Endothelial cell of umbilical vein (primary cell): ENCODE results near the gene ZSWIM6. TPM values are rescaled to one million over a fixed set of nuclear protein-coding genes. Genes with fewer than 3 reads are reported as not detected.

Experiments used
- BruUV-seq: library from RNA; stranded (reverse); fragments of 400-500 nt; replicated peaks from 2 replicates; lab custom pipeline; 2021; lab: Mats Ljungman, UMichigan
- CTCF ChIA-PET: fragments of 300-600, 350-600 bp; sonication (Branson Sonifier 250); formaldehyde crosslinking; loops from one replicate; lab custom pipeline; 2021; ENCODE audit warnings: antibody characterized with exemption, inconsistent platforms; lab: Charles Lee
- POLR2A ChIA-PET: fragments of 300-600, 350-600 bp; sonication (Branson Sonifier 250); formaldehyde crosslinking; loops from one replicate; lab custom pipeline; 2021; ENCODE audit warnings: antibody characterized with exemption, inconsistent platforms; lab: Charles Lee
- DNase-seq: peaks from one replicate; pipeline ENCODE4 v3.0.0-alpha.2; 2011; ENCODE audit warnings: low read depth, low spot score
- FAIRE-seq: peaks from 2 replicates; lab custom pipeline; 2011; peaks lifted over from hg19 to GRCh38; lab: Jason Lieb, UNC
- H2AFZ ChIP-seq: 2 replicates; pipeline ENCODE4 v1.6.0; 2012; ENCODE audit warnings: low read depth, low read length, control low read depth, inconsistent platforms
- H3K27ac ChIP-seq: 2 replicates; pipeline ENCODE4 v1.5.1; 2011; ENCODE audit warnings: low read depth, mild to moderate bottlenecking, control low read depth, low read length, moderate library complexity; ENCODE audit not compliant: insufficient read depth
- H3K27me3 ChIP-seq, 2 experiments: 2 replicates each; pipeline versions ENCODE4 v1.6.0 to v1.6.1; 2011; ENCODE audit warnings: low read length in 2 of 2, mixed read lengths in 1 of 2; ENCODE audit not compliant: control insufficient read depth in 2 of 2, insufficient read depth in 2 of 2
- H3K36me3 ChIP-seq, 2 experiments: 2 replicates in 1 of 2; 3 replicates in 1 of 2; pipeline ENCODE4 v1.5.1; 2011; ENCODE audit warnings: low read length in 2 of 2, mild to moderate bottlenecking in 1 of 2, moderate library complexity in 1 of 2; ENCODE audit not compliant: control insufficient read depth in 2 of 2, insufficient read depth in 2 of 2; ENCODE audit errors: extremely low read depth in 1 of 2
- H3K4me1 ChIP-seq: 3 replicates; pipeline ENCODE4 v1.5.1; 2011; ENCODE audit warnings: mild to moderate bottlenecking, low read length; ENCODE audit not compliant: control insufficient read depth, insufficient read depth; ENCODE audit errors: extremely low read depth
- H3K4me2 ChIP-seq: 2 replicates; pipeline ENCODE4 v1.6.1; 2011; ENCODE audit warnings: low read length, control low read depth, mixed read lengths; ENCODE audit not compliant: insufficient read depth
- H3K4me3 ChIP-seq, 3 experiments: fragments of 200-600 bp in 1 of 3; sonication (generic), shearing (Covaris generic) in 1 of 3; replicated peaks in 1 of 3; 2 replicates each; pipeline ENCODE4 v1.5.1; 2011 to 2016; ENCODE audit warnings: control low read depth in 3 of 3, low read length in 3 of 3, mild to moderate bottlenecking in 2 of 3, inconsistent platforms in 1 of 3, low read depth in 1 of 3, moderate library complexity in 1 of 3; ENCODE audit not compliant: insufficient read depth in 1 of 3
- H3K79me2 ChIP-seq: 2 replicates; pipeline ENCODE4 v1.6.0; 2012; ENCODE audit warnings: low read length, inconsistent platforms; ENCODE audit not compliant: control insufficient read depth, insufficient read depth
- H3K9ac ChIP-seq: replicated peaks from 2 replicates; pipeline ENCODE3; 2011; ENCODE audit warnings: low read length, control low read depth; ENCODE audit not compliant: insufficient read depth; ENCODE audit errors: extremely low read depth
- H3K9me1 ChIP-seq: replicated peaks from 3 replicates; pipeline ENCODE4 v1.6.0; 2011; ENCODE audit warnings: mild to moderate bottlenecking, low read length; ENCODE audit not compliant: control insufficient read depth, insufficient read depth; ENCODE audit errors: extremely low read depth
- H3K9me3 ChIP-seq: replicated peaks from 2 replicates; pipeline ENCODE4 v1.5.1; 2012; ENCODE audit warnings: low read length, inconsistent platforms; ENCODE audit not compliant: control insufficient read depth, insufficient read depth
- H4K20me1 ChIP-seq: replicated peaks from 2 replicates; pipeline ENCODE3; 2011; ENCODE audit warnings: mild to moderate bottlenecking, low read length; ENCODE audit not compliant: control insufficient read depth, insufficient read depth; ENCODE audit errors: extremely low read depth
- EZH2 ChIP-seq: IDR thresholded peaks from 2 replicates; pipeline ENCODE4 v1.6.1; 2012; ENCODE audit warnings: borderline replicate concordance, low read depth, mild to moderate bottlenecking, moderate library complexity, low read length, inconsistent platforms; ENCODE audit not compliant: severe bottlenecking
- FOS ChIP-seq: IDR thresholded peaks from 2 replicates; pipeline ENCODE4 v1.6.1; 2011; ENCODE audit warnings: mild to moderate bottlenecking, low read length, moderate library complexity, borderline replicate concordance; ENCODE audit not compliant: insufficient read depth
- GATA2 ChIP-seq: IDR thresholded peaks from 2 replicates; pipeline ENCODE4 v1.7.0; 2011; ENCODE audit warnings: low read depth, mild to moderate bottlenecking, moderate library complexity, mixed read lengths, low read length; ENCODE audit not compliant: insufficient read length, insufficient read depth
- JUN ChIP-seq: IDR thresholded peaks from 2 replicates; pipeline ENCODE4 v1.6.1; 2011; ENCODE audit warnings: borderline replicate concordance, low read depth; ENCODE audit not compliant: insufficient read length, insufficient read depth
- MYC ChIP-seq: IDR thresholded peaks from one replicate; pipeline ENCODE4 v1.6.1; 2011; ENCODE audit warnings: mild to moderate bottlenecking, low read depth, low read length
- POLR2A ChIP-seq: IDR thresholded peaks from 2 replicates; pipeline ENCODE4 v1.6.1; 2012; ENCODE audit warnings: low read depth, mild to moderate bottlenecking, control low read depth, low read length
- POLR2AphosphoS5 ChIP-seq: IDR thresholded peaks from 2 replicates; pipeline ENCODE4 v1.6.1; 2012; ENCODE audit warnings: low read depth, mild to moderate bottlenecking, control low read depth, low read length, moderate library complexity; ENCODE audit not compliant: insufficient read depth
- dilution Hi-C: fragments of 300-500 bp; cut with MboI; formaldehyde crosslinking; loops from one replicate; pipeline ENCODE4 v1.15.0; 2019; ENCODE audit warnings: low sequenced_read_pairs; ENCODE audit not compliant: extremely low pct_ligation_motif_present
- intact Hi-C: fragments of 100-400 bp; cut with micrococcal nuclease; formaldehyde crosslinking; loops from one replicate; pipeline ENCODE4 v1.10.0; 2022
- polyA plus RNA-seq, 4 experiments: library from polyadenylated mRNA; depleted of rRNA in 3 of 4; stranded (reverse) in 3 of 4; unstranded in 1 of 4; fragments of >200 nt; gene quantifications; 2 replicates each; pipeline versions ENCODE4 v1.2.1 to v1.2.3, GENCODE V29; 2011 to 2012; ENCODE audit warnings: missing spikeins in 1 of 4
- total RNA-seq: library from RNA; stranded (reverse); gene quantifications from 2 replicates; pipeline ENCODE4 v1.2.3, GENCODE V29; 2021
- TF ChIP-seq, protein P1 (sequence below), 2 donors: IDR thresholded peaks; 1 replicate in 1 of 2; 2 replicates in 1 of 2; pipeline ENCODE4 v1.5.1; 2011; ENCODE audit warnings: low read length in 2 of 2, mild to moderate bottlenecking in 2 of 2, moderate library complexity in 2 of 2, control low read depth in 1 of 2, inconsistent platforms in 1 of 2, low read depth in 1 of 2; ENCODE audit not compliant: insufficient read depth in 1 of 2; ENCODE audit errors: extremely low read depth in 1 of 2
- TF ChIP-seq, protein P2 (sequence below): IDR thresholded peaks from 2 replicates; pipeline ENCODE4 v1.6.1; 2011; ENCODE audit not compliant: insufficient read depth, insufficient read length

The ZSWIM6 gene
- total and polyA plus RNA-seq, 2 donors (not counting 3 experiments of a cell fraction or from before 2014, with no cell fraction given): 14.9 to 25.3 TPM

DNA sequence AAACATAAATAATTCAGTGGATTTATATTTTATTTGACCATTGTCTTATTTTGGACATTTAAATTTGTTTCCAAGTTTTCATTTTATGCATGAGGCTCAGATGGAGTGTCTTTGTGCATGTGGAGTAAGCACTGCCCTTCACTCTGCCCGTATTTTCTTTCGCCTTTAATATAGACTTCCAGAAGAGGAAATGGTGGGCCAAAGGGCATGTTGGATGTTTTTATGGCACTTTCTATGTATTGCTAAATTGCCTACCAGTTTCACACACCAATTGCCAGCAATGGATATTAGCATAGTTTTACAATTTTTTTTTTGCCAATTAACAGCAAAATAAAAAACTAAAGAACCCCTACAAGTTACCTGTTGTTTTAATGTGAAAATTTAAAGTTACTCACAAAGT lies 38.4 kb downstream of the ZSWIM6 start:
- no peak overlapping the region for H3K4me2 ChIP-seq
- TF ChIP-seq POLR2A: no peak
- TF ChIP-seq POLR2AphosphoS5: no peak
- dilution Hi-C loops (no loop called here), intact Hi-C loops (no loop called here)
- no peaks in the 10 kb centered on the region for H3K9me3 ChIP-seq
- no peaks in the 10 kb centered on the region for H3K36me3 ChIP-seq
- peaks cover 86% of the 10 kb centered on the region for H3K79me2 ChIP-seq
- peaks cover 13% of the 10 kb centered on the region for H4K20me1 ChIP-seq
- no peak overlapping the region for H3K9ac ChIP-seq
- peaks cover 5% of the 10 kb centered on the region for H3K4me1 ChIP-seq
- peak; percentile 51 for DNase-seq
- CTCF ChIA-PET: interaction anchor here (0.7 kb wide), 1 partner anchor 80 kb away, joined by 3 read pairs; no protein-coding TSS in a partner anchor
- peaks cover 2% of the 10 kb centered on the region for H3K9me1 ChIP-seq
- no peak overlapping the region for H3K4me3 ChIP-seq
- POLR2A ChIA-PET: no interaction called here
- H3K27me3 ChIP-seq: no peaks in the 10 kb centered on the region
- no peak overlapping the region for H2AFZ ChIP-seq
- no peak overlapping the region for H3K27ac ChIP-seq
- BruUV-seq: no TSS peak
- no peak for FAIRE-seq

DNA sequence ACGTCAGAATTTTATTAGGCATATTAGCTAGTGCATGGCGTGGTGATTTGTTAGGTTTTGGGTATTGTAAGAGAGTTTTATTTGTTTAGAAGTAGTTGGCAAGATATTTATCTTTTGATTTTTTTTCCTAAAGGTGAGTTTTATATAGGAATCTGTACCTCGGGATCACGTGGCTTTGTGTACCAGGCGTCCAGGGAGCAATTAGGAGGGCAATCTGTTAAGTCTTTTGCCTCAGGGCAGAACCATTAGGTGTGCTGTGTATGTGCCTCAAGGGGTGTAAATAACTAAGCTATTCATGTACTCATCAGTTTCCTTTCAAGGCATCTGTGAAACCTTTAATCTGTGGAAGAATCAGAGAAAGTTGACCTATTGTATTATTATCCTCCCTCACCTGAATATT lies 39.4 kb downstream of the ZSWIM6 start:
- H3K9ac ChIP-seq: no peak overlapping the region
- no TSS peak for BruUV-seq
- peaks cover 76% of the 10 kb centered on the region for H3K79me2 ChIP-seq
- intact Hi-C loops (no loop called here), dilution Hi-C loops (no loop called here)
- H3K4me3 ChIP-seq: no peak overlapping the region
- H3K27ac ChIP-seq: no peak overlapping the region
- CTCF ChIA-PET: interaction anchor here (1.5 kb wide), 1 partner anchor 25 kb away, joined by 3 read pairs; no protein-coding TSS in a partner anchor
- H4K20me1 ChIP-seq: peaks cover 13% of the 10 kb centered on the region
- peaks cover 2% of the 10 kb centered on the region for H3K9me1 ChIP-seq
- peaks cover 5% of the 10 kb centered on the region for H3K4me1 ChIP-seq
- H3K4me2 ChIP-seq: no peak overlapping the region
- H3K9me3 ChIP-seq: no peaks in the 10 kb centered on the region
- H3K36me3 ChIP-seq: no peaks in the 10 kb centered on the region
- no peak for DNase-seq
- POLR2A ChIA-PET: interaction anchor here (0.7 kb wide), 1 partner anchor 415 kb away, joined by 4 read pairs; no protein-coding TSS in a partner anchor
- TF ChIP-seq EZH2 (no peak), POLR2AphosphoS5 (no peak), POLR2A (no peak), FOS (no peak), MYC (no peak), JUN (no peak), GATA2 (no peak)
- TF ChIP-seq, protein P1, sequence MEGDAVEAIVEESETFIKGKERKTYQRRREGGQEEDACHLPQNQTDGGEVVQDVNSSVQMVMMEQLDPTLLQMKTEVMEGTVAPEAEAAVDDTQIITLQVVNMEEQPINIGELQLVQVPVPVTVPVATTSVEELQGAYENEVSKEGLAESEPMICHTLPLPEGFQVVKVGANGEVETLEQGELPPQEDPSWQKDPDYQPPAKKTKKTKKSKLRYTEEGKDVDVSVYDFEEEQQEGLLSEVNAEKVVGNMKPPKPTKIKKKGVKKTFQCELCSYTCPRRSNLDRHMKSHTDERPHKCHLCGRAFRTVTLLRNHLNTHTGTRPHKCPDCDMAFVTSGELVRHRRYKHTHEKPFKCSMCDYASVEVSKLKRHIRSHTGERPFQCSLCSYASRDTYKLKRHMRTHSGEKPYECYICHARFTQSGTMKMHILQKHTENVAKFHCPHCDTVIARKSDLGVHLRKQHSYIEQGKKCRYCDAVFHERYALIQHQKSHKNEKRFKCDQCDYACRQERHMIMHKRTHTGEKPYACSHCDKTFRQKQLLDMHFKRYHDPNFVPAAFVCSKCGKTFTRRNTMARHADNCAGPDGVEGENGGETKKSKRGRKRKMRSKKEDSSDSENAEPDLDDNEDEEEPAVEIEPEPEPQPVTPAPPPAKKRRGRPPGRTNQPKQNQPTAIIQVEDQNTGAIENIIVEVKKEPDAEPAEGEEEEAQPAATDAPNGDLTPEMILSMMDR (IDR thresholded peaks at IDR 0.05; ENCODE audit: extremely low read depth in 1 of 2, insufficient read depth in 1 of 2, low read depth in 1 of 2, low read length in 2 of 2): no peak
- TF ChIP-seq, protein P2, sequence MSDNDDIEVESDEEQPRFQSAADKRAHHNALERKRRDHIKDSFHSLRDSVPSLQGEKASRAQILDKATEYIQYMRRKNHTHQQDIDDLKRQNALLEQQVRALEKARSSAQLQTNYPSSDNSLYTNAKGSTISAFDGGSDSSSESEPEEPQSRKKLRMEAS: no peak
- no peaks in the 10 kb centered on the region for H3K27me3 ChIP-seq
- FAIRE-seq: no peak
- no peak overlapping the region for H2AFZ ChIP-seq
